Aorta (tissue), 5 donors: ENCODE data around the gene SH3RF3. TPM values are rescaled to one million over a fixed set of nuclear protein-coding genes. Genes with fewer than 3 reads are reported as not detected.

ENCODE experiments used
- ATAC-seq: fragments of 200-7000 bp; cut with Tn5 transposase; one replicate; pipeline ENCODE4 v1.9.1; 2022; ENCODE audit warnings: moderate library complexity; ENCODE audit not compliant: low FRiP score
- DNase-seq, 2 donors: peaks; one replicate each; pipeline ENCODE4 v3.0.0-alpha.2; 2020
- H3K27ac ChIP-seq, 2 donors: one replicate each; pipeline ENCODE4 v1.5.1; 2013; ENCODE audit warnings: low read length in 2 of 2, mild to moderate bottlenecking in 2 of 2, moderate library complexity in 2 of 2, control low read depth in 1 of 2, inconsistent platforms in 1 of 2, low read depth in 1 of 2
- H3K27me3 ChIP-seq, 2 donors: one replicate each; pipeline ENCODE4 v1.6.1; 2013; ENCODE audit warnings: control low read depth in 1 of 2, low read length in 1 of 2, mild to moderate bottlenecking in 1 of 2, moderate library complexity in 1 of 2; ENCODE audit not compliant: insufficient read depth in 2 of 2, control insufficient read depth in 1 of 2
- H3K36me3 ChIP-seq, 2 donors: one replicate each; pipeline ENCODE4 v1.6.1; 2013; ENCODE audit warnings: control low read depth in 1 of 2, low read length in 1 of 2, mild to moderate bottlenecking in 1 of 2; ENCODE audit not compliant: insufficient read depth in 2 of 2, control insufficient read depth in 1 of 2
- H3K4me1 ChIP-seq, 2 donors: one replicate each; pipeline ENCODE4 v1.6.1; 2013; ENCODE audit warnings: low read length in 2 of 2, control low read depth in 1 of 2, mild to moderate bottlenecking in 1 of 2, moderate library complexity in 1 of 2; ENCODE audit not compliant: insufficient read depth in 2 of 2, control insufficient read depth in 1 of 2
- H3K4me3 ChIP-seq, 2 donors: one replicate each; pipeline ENCODE4 v1.5.1; 2013; ENCODE audit warnings: low read length in 2 of 2, control low read depth in 1 of 2, mild to moderate bottlenecking in 1 of 2
- H3K9me3 ChIP-seq: one replicate; pipeline ENCODE4 v1.6.1; 2013; ENCODE audit warnings: mild to moderate bottlenecking, low read length; ENCODE audit not compliant: control insufficient read depth
- WGBS, 2 donors: extraction: QIAGEN DNeasy Blood & Tissue Kit; methylation state at CpG; one replicate each; pipeline ENCODE4 v1.1.7; 2013; 5-methylcytosine and 5-hydroxymethylcytosine counted together
- intact Hi-C, 2 donors: fragments of 100-400 bp; cut with DNase I; formaldehyde crosslinking; loops; one replicate each; pipeline versions ENCODE4 v1.14.2 to v1.15.0; 2022
- polyA plus RNA-seq, 2 donors: library from polyadenylated mRNA; stranded (reverse); fragments of 200-250 nt; gene quantifications; one replicate each; pipeline ENCODE4 v1.2.3, GENCODE V29; 2013
- total RNA-seq, 2 donors: library from RNA; stranded (reverse); fragmentation: NEBNext Ultra II Directional; extraction: Animal tissue kit (Norgen Biotek cat#: 25700); gene quantifications; one replicate each; pipeline ENCODE4 v1.2.1, GENCODE V29; 2021
- donor health status: healthy with polysubstance abuse.
- donor health status: Bipolar disorder and iron deficiency.
- donor health status: DM: no; HTN: no; CAD: no.
- donor health status: DM: no; HTN: no; CAD: no.
- donor health status: DM: yes; HTN: yes; CAD: no.

The SH3RF3 gene
- total and polyA plus RNA-seq, 4 donors = 3.1 to 24.4 (median 18.0) TPM

DNA sequence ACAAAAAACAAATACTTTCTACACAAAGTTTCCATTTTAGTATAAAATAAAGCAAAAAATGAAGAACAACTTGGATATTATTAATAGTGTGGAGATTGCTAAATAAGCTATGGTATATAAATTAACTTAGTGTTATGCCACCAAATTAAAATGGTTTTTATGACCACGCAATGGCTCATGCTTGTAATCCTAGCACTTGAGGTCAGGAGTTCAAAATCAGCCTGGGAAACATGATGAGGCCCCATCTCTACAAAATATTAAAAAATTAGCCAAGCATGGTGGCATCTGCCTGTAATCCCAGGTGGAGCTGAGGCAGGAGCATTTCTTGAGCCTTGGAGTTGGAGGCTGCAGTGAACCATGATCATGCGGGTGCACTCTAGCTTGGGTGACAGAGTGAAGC lies 108.8 kb downstream of the SH3RF3 start:
- Histone ChIP-seq H3K4me3 (no peak overlapping the region), H3K9me3 (no peaks in the 10 kb centered on the region), H3K36me3 (no peaks in the 10 kb centered on the region), H3K4me1 (peaks cover 9 to 15% of the 10 kb centered on the region in 2 donors), H3K27ac (no peak overlapping the region), H3K27me3 (no peaks in the 10 kb centered on the region)
- WGBS, 2 donors = 97% methylated on average over 2 of the region's 2 CpGs
- DNase-seq (no peak), ATAC-seq (no peak)
- intact Hi-C loops = no loop called here

DNA sequence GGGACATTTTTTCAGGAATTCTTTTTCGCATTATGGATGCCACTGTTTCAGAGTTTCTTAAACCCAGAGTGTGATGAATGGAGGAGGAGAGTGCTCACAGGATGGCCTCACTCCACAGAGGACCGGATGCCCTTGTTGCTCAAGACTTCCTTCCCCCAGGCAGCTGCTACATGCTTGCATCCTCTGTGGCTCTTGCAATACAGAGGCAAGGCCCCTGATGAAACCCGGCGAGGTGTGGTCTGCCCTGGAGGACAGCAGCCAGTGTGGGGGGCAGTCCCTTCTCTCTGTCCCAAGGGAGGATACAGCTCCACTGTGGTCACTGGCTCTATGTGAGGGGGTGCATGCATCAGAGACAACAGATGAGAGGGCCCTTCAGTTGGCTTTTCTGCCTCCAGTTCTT lies 109.6 kb downstream of the SH3RF3 start:
- peak overlapping the region in 1 of 2 donors; percentile 35 for H3K27ac ChIP-seq
- ATAC-seq (peak; percentile 49), DNase-seq (peak in 1 of 2 donors; percentile 88)
- H3K9me3 ChIP-seq = no peaks in the 10 kb centered on the region
- no peak overlapping the region for H3K4me3 ChIP-seq
- 53 to 60% methylated on average over 4 of the region's 4 CpGs for WGBS, 2 donors
- no peaks in the 10 kb centered on the region for H3K36me3 ChIP-seq
- H3K27me3 ChIP-seq = no peaks in the 10 kb centered on the region
- intact Hi-C loops = no loop called here
- peaks cover 12 to 15% of the 10 kb centered on the region in 2 donors for H3K4me1 ChIP-seq

DNA sequence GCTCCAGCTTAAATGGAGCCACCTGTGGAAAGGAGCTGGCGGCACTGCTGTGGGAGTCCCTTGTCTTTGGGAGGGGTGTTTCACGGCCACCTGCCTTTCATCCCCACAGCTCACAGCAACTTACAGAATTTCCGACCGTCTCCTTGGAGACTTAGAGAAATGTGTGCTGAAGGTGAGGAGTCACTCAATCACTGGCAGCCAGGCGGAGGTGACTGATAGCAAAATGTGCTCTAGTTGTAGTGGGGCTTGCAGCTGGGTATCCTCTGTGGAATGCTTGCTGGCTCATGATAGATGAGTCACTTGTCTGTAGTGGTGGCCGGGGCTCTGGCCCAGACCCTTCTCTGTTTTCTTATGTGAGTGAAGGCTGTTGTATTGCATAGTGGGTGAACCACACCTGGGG lies 110.7 kb downstream of the SH3RF3 start:
- no peaks in the 10 kb centered on the region for H3K27me3 ChIP-seq
- 84 to 86% methylated on average over 6 of the region's 6 CpGs for WGBS, 2 donors
- ATAC-seq (no peak), DNase-seq (no peak)
- peaks cover 12 to 19% of the 10 kb centered on the region in 2 donors for H3K4me1 ChIP-seq
- no peak overlapping the region for H3K4me3 ChIP-seq
- no peaks in the 10 kb centered on the region for H3K9me3 ChIP-seq
- H3K36me3 ChIP-seq = no peaks in the 10 kb centered on the region
- intact Hi-C loops = no loop called here
- peak overlapping the region in 1 of 2 donors; percentile 26 for H3K27ac ChIP-seq

DNA sequence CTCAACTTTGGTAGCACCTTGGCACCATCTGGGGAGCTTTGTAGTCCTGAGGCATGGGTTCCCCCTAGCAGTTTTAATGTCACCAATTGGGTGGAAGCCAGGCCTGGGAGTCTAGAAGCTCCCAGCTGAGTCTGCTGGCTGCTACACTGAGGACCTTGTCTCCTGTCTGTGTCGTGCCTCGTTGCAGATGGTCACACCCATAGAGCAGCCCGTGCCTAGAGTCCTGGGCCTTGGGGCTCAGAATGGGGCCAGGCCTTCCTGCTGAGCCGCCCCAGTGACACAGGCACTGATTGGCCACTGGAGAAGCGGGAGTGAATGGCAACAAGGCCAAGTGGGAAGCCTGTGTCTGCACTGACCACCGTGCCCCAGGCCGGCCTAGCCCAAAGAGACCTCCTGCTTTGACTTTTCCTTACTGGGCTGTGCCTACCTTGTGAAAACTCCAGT lies 113.2 kb downstream of the SH3RF3 start:
- DNase-seq (peak in 1 of 2 donors; percentile 64), ATAC-seq (peak; percentile 61)
- Histone ChIP-seq H3K27ac (peak overlapping the region; percentile 88 to 99), H3K27me3 (no peaks in the 10 kb centered on the region), H3K9me3 (no peaks in the 10 kb centered on the region), H3K36me3 (no peaks in the 10 kb centered on the region), H3K4me1 (peaks cover 7 to 11% of the 10 kb centered on the region in 2 donors), H3K4me3 (no peak overlapping the region)
- intact Hi-C loops = no loop called here
- WGBS, 2 donors = 28 to 41% methylated on average over 7 of the region's 7 CpGs

DNA sequence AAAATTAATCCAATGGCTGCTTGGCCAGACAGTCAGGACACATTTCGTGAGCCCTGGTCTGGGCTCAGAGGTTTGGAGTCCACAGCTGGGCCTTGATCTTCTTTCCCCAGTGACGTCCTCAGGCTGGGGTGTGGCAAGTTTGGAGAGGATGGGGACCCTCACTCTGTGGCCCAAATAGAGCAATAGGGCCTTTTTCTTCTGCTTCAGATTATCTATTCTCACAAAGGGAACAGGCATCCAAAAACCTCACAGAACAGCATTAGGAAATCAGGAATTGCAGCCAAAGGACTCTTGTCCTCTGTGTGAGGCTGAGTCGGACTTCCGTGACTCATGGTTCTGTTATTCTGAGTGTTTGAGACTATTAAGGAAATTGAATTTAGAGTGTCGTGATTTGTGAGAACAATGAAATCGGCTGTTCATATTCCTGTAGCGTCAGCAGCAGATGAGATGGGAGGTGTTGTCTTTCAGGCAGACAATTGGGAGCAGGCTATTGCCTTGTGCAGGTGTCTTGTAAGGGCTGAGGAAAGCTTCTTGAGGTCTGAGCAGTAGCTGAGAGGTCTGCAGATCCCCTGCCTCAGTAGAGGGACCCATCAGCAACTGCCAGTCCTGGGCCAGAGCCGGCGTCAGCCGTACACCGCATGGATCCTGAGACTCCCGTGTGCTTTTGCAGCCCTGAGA lies 113.8 kb downstream of the SH3RF3 start:
- intact Hi-C loops = no loop called here
- WGBS, 2 donors = 7 to 13% methylated on average over 12 of the region's 12 CpGs
- DNase-seq = peak in 1 of 2 donors; percentile 67
- peak; percentile 77 for ATAC-seq
- Histone ChIP-seq H3K4me3 (no peak overlapping the region), H3K9me3 (no peaks in the 10 kb centered on the region), H3K27me3 (no peaks in the 10 kb centered on the region), H3K36me3 (no peaks in the 10 kb centered on the region), H3K27ac (peak overlapping the region; percentile 95 to 99), H3K4me1 (peaks cover 11% of the 10 kb centered on the region in 2 donors)

DNA sequence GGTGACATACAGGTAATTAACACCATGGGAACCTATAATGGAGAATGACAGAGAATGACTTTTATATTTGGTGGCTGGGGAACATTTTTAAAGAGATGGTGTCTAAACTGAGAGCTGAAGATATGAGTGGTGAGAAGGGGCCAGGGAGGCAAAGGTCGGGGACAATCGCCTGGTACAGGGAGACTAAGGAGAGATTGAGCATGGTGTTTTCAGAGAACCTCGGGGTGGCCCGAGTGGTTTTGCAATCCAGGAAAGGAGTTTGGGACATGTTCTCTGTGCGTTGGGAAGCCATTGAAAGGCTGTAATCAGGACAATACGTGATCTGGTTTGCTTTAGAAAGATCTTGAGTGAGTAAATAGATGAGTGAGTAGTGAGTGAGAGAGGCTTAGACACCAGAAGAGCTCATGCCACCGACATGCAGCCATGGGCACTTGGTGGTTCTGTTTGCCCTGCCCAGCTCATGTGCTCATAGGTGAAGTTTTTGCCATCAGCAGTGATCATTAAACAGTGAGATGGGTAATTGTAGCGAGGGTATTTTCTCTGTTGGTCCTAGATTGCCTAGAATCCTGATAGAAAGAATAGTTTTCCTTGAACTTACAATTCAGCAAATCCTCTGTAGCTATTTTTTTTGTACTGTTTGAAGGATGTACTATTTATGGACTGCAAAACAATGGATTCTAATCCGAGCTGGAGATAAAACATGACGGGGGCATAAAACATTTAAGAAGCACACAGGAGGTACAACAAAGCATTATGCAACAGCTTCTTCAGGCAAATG lies 114.7 kb downstream of the SH3RF3 start:
- Histone ChIP-seq H3K9me3 (no peaks in the 10 kb centered on the region), H3K27me3 (no peaks in the 10 kb centered on the region), H3K4me3 (no peak overlapping the region), H3K36me3 (no peaks in the 10 kb centered on the region), H3K4me1 (peaks cover 10 to 11% of the 10 kb centered on the region in 2 donors), H3K27ac (peak overlapping the region; percentile 95 to 99)
- no peak for ATAC-seq
- intact Hi-C loops = no loop called here
- WGBS, 2 donors = 53 to 55% methylated on average over 10 of the region's 10 CpGs
- DNase-seq = no peak

DNA sequence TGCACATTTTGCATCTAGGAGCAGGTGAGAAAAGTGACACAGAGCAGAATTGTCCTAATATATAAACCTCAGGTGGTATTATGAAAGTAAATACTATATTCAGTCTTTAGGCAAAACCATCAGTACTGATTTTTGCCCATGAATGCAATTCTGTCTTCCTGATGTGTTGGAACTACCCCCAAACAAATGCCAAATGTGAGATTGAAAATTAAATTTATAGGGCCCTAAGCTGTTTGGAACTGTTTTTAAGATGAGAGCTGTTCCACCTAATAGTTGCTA lies 115.2 kb downstream of the SH3RF3 start:
- ATAC-seq = no peak
- peaks cover 10 to 11% of the 10 kb centered on the region in 2 donors for H3K4me1 ChIP-seq
- intact Hi-C loops = no loop called here
- H3K4me3 ChIP-seq = no peak overlapping the region
- DNase-seq = no peak
- H3K36me3 ChIP-seq = no peaks in the 10 kb centered on the region
- H3K27me3 ChIP-seq = no peaks in the 10 kb centered on the region
- H3K27ac ChIP-seq = no peak overlapping the region
- H3K9me3 ChIP-seq = no peaks in the 10 kb centered on the region

DNA sequence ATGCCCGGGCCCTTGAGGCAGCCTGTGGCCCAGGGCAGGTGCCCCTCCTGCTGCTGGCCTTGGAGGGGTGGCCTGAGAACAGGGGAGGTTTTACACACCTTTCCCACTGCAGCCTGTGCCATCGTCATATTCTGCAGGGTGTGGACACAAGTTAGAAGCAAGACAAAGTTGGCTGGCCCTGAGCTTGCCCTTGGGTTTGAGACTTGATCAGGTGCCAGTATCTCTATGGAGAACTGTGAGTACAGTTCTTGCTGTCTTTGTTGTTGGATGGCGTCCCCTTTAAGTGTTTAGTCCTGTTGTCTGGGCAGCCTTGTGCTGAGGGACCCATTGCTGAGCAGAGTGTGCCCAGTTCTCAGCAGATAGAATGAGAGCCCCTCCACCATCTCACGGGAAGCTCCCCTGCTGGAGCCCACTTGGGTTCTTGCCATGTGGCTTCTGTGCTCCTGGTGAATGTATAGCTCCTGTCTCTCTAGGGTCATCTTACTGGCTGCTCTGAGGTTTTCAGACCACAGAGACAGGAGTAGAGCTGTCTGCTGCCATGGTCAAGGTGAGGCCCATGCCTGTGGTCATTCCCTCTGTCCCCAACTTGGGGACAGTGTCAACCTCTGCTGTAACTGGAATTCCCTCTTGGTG lies 115.9 kb downstream of the SH3RF3 start:
- H3K27me3 ChIP-seq = no peaks in the 10 kb centered on the region
- H3K4me1 ChIP-seq = peaks cover 10 to 11% of the 10 kb centered on the region in 2 donors
- H3K36me3 ChIP-seq = no peaks in the 10 kb centered on the region
- no peaks in the 10 kb centered on the region for H3K9me3 ChIP-seq
- no peak for ATAC-seq
- H3K27ac ChIP-seq = peak overlapping the region in 1 of 2 donors; percentile 81
- WGBS, 2 donors = 19 to 34% methylated on average over 4 of the region's 4 CpGs
- intact Hi-C loops = no loop called here
- DNase-seq = no peak
- no peak overlapping the region for H3K4me3 ChIP-seq
